Measurements from ENCODE around the gene MMP15. TPM values are rescaled to one million over a fixed set of nuclear protein-coding genes. Genes with fewer than 3 reads are reported as not detected.

The MMP15 gene
- total RNA-seq, 1 experiment from 2014 or later = 4.5 TPM

DNA sequence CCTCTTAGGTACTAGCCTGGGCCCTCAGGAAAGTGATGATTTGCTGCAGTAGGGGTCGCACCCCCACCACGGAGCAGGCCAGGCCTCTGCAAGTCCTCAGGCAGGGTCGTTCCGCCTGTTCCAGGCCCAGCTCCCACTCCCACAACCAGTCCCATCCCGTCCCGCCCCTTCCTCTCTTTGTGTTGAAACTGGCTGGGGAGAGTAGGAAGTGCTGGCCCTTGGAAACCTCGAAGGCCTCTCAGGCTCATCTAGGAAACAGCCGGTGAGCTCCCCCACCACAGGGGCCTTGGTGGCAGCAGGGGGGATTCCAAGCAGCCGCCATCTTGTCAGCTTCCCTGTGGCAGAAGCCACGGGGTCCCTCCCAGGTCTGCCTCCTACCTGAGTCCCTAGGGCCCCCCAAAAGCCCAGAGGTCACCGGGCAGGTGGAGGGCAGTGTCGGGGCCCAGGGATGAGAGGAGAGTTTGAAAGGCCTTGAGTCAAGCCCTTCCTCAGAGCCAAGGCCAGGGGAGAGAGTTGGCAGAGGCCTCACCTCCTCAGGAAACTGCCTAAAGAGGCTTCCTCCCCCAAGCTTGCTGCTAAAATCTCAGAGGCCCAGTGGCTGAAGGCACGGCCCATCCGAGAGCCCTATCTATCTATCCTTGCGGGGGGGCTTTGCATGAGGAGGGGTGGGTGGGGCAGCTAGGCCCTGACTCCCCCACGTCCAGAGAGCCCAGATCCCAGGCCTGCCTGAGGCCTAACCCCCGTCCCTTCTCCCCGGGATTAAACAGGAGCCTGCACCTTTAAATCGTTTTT, 22.2 kb downstream of the MMP15 start:
- H3K27me3 ChIP-seq (replicated peaks; ENCODE audit: insufficient read depth, low read depth, low read length, poor library complexity) = no peaks in the 10 kb centered on the region
- no TSS peak for BruUV-seq (replicated peaks)
- H3K4me1 ChIP-seq (ENCODE audit: insufficient read depth, low read length, poor library complexity, severe bottlenecking) = no peaks in the 10 kb centered on the region
- intact Hi-C loops (cut with micrococcal nuclease; ENCODE audit: unreplicated experiment) = no loop called here
- TF ChIP-seq EZH2 (IDR thresholded peaks at IDR 0.05; ENCODE audit: borderline replicate concordance, low read depth, low read length, poor library complexity, severe bottlenecking) (no peak), CTCF (conservative IDR thresholded peaks at IDR 0.05; ENCODE audit: low read depth, low read length) (no peak)
- CTCF ChIA-PET = no interaction called here
- H3K9me3 ChIP-seq (ENCODE audit: low read depth, low read length, poor library complexity, severe bottlenecking) = no peaks in the 10 kb centered on the region
- no peaks in the 10 kb centered on the region for H3K36me3 ChIP-seq (ENCODE audit: insufficient read depth, low read length, poor library complexity, severe bottlenecking)
- no peak for DNase-seq (ENCODE audit: low spot score)
- POLR2A ChIA-PET (ENCODE audit: low non-redundant PET) = no interaction called here
- H3K27ac ChIP-seq (ENCODE audit: low read depth, low read length, poor library complexity, severe bottlenecking) = no peak overlapping the region
- no peak overlapping the region for H3K4me3 ChIP-seq (ENCODE audit: low read depth, low read length, poor library complexity, severe bottlenecking)

GRCh38 chr16:58048494-58049231, 23.1 kb downstream of the MMP15 start:
- Histone ChIP-seq H3K9me3 (ENCODE audit: low read depth, low read length, poor library complexity, severe bottlenecking) (no peaks in the 10 kb centered on the region), H3K36me3 (ENCODE audit: insufficient read depth, low read length, poor library complexity, severe bottlenecking) (no peaks in the 10 kb centered on the region), H3K27me3 (replicated peaks; ENCODE audit: insufficient read depth, low read depth, low read length, poor library complexity) (no peaks in the 10 kb centered on the region), H3K27ac (ENCODE audit: low read depth, low read length, poor library complexity, severe bottlenecking) (no peak overlapping the region), H3K4me3 (ENCODE audit: low read depth, low read length, poor library complexity, severe bottlenecking) (no peak overlapping the region), H3K4me1 (ENCODE audit: insufficient read depth, low read length, poor library complexity, severe bottlenecking) (no peaks in the 10 kb centered on the region)
- no peak for TF ChIP-seq CTCF (conservative IDR thresholded peaks at IDR 0.05; ENCODE audit: low read depth, low read length)
- no peak for TF ChIP-seq EZH2 (IDR thresholded peaks at IDR 0.05; ENCODE audit: borderline replicate concordance, low read depth, low read length, poor library complexity, severe bottlenecking)
- intact Hi-C loops (cut with micrococcal nuclease; ENCODE audit: unreplicated experiment) = no loop called here
- ChIA-PET CTCF (no interaction called here), POLR2A (ENCODE audit: low non-redundant PET) (no interaction called here)
- BruUV-seq (replicated peaks) = no TSS peak
- DNase-seq (ENCODE audit: low spot score) = no peak

- Histone ChIP-seq H3K27ac (ENCODE audit: low read depth, low read length, poor library complexity, severe bottlenecking) (no peak overlapping the region), H3K4me1 (ENCODE audit: insufficient read depth, low read length, poor library complexity, severe bottlenecking) (no peaks in the 10 kb centered on the region), H3K36me3 (ENCODE audit: insufficient read depth, low read length, poor library complexity, severe bottlenecking) (no peaks in the 10 kb centered on the region), H3K4me3 (ENCODE audit: low read depth, low read length, poor library complexity, severe bottlenecking) (no peak overlapping the region), H3K27me3 (replicated peaks; ENCODE audit: insufficient read depth, low read depth, low read length, poor library complexity) (no peaks in the 10 kb centered on the region), H3K9me3 (ENCODE audit: low read depth, low read length, poor library complexity, severe bottlenecking) (no peaks in the 10 kb centered on the region)
- ChIA-PET POLR2A (ENCODE audit: low non-redundant PET) (no interaction called here), CTCF (interaction anchor here (0.5 kb wide), 1 partner anchor 15 kb away, joined by 6 read pairs; no protein-coding TSS in a partner anchor)
- intact Hi-C loops (cut with micrococcal nuclease; ENCODE audit: unreplicated experiment) = loop anchor here (10.0 kb wide), 1 partner anchor 705 kb away; no protein-coding TSS in a partner anchor
- DNase-seq (ENCODE audit: low spot score) = no peak
- TF ChIP-seq CTCF (conservative IDR thresholded peaks at IDR 0.05; ENCODE audit: low read depth, low read length) (no peak), EZH2 (IDR thresholded peaks at IDR 0.05; ENCODE audit: borderline replicate concordance, low read depth, low read length, poor library complexity, severe bottlenecking) (no peak)
- no TSS peak for BruUV-seq (replicated peaks)
Observed at GRCh38 chr16:58049232-58050185, 24.0 kb downstream of the MMP15 start.
